Measurements from ENCODE around the gene PPP2R5B.

Gene PPP2R5B

GRCh38 chr11:64900263-64900678 is 24.2 kb upstream of the PPP2R5B start:
- FAIRE-seq = no peak
- no peak for TF ChIP-seq CTCF (IDR thresholded peaks at IDR 0.05; ENCODE audit: insufficient read depth, missing control alignments)
- DNase-seq (ENCODE audit: insufficient read length, low spot score) = no peak

DNA sequence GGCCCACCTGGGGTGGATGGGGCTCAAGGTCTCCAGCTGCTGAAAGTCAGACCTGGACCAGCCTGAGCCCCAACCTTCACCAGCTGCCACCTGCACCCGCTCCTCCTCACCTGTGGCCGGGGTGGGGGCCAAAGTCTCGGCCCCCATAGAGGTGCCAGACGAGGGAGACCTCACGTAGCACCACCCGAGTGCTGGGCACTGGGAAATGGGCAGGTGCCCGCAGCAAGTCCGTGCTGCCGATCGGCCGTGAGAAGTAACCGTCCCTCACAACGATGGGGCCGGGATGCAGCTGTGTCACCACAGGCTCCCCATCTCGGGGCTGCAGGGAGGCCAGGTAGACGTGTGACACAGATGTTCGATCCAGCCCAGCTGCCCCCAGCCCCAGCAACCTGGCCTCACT is 23.7 kb upstream of the PPP2R5B start:
- FAIRE-seq (no peak), DNase-seq (ENCODE audit: insufficient read length, low spot score) (no peak)
- TF ChIP-seq CTCF (IDR thresholded peaks at IDR 0.05; ENCODE audit: insufficient read depth, missing control alignments) = no peak

- TF ChIP-seq CTCF (IDR thresholded peaks at IDR 0.05; ENCODE audit: insufficient read depth, missing control alignments) = no peak
- no peak for FAIRE-seq
- no peak for DNase-seq (ENCODE audit: insufficient read length, low spot score)
Measured at GRCh38 chr11:64902102-64902900, 22.2 kb upstream of the PPP2R5B start.

- no peak for TF ChIP-seq CTCF (IDR thresholded peaks at IDR 0.05; ENCODE audit: insufficient read depth, missing control alignments)
- DNase-seq (ENCODE audit: insufficient read length, low spot score) (no peak), FAIRE-seq (no peak)
Measured at GRCh38 chr11:64903291-64903833, 21.1 kb upstream of the PPP2R5B start.

- FAIRE-seq = no peak
Measured at GRCh38 chr11:64905516-64906313, 18.8 kb upstream of the PPP2R5B start.

DNA sequence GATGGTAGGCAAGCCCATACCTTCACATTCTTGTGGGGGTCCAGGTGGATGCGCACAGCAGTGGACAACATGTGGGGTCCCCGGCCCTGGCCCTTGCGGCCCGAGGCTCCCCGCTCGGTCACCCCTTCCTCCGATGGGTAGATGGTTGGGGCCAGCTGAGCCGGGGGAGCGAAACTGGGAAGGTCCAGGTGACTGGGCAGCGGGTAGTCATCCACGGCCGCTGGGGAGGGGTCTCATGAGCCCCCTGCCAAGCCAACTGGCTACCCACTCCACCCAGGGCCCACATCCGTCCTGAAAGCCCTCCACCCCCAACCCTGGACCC is 18.2 kb upstream of the PPP2R5B start:
- no peak for DNase-seq (ENCODE audit: insufficient read length, low spot score)
- FAIRE-seq = no peak
- TF ChIP-seq CTCF (IDR thresholded peaks at IDR 0.05; ENCODE audit: insufficient read depth, missing control alignments) = no peak

More at GRCh38 chr11:64905516-64906313, 18.8 kb upstream of the PPP2R5B start:
- TF ChIP-seq CTCF (IDR thresholded peaks at IDR 0.05; ENCODE audit: insufficient read depth, missing control alignments) = no peak
- DNase-seq (ENCODE audit: insufficient read length, low spot score) = no peak

Data from D721Med (cell line).